OCI-LY3 (cell line): ENCODE results near the gene GHRHR.

ENCODE experiments used
- H2AFZ ChIP-seq: fragments of 200-600, 300-600 bp; shearing (Covaris generic); 2 replicates; pipeline ENCODE4 v1.6.0; 2014; ENCODE audit warnings: antibody characterized with exemption, low read depth, low read length
- H3K27ac ChIP-seq: fragments of 200-600, 300-600 bp; sonication (generic); 2 replicates; pipeline ENCODE4 v1.5.1; 2014; ENCODE audit warnings: mild to moderate bottlenecking, low read length, moderate library complexity, mixed read lengths
- H3K27me3 ChIP-seq: fragments of 200-600, 300-600 bp; sonication (generic); 2 replicates; pipeline ENCODE4 v1.6.1; 2014; ENCODE audit warnings: low read depth, low read length, mixed read lengths
- H3K36me3 ChIP-seq: fragments of 200-600, 300-600 bp; sonication (generic); replicated peaks from 2 replicates; pipeline ENCODE3; 2014; ENCODE audit warnings: low read depth, low read length, mixed read lengths
- H3K4me1 ChIP-seq: fragments of 300-600, 200-600 bp; sonication (generic); 2 replicates; pipeline ENCODE4 v1.6.1; 2014; ENCODE audit warnings: low read length, mixed read lengths
- H3K4me2 ChIP-seq: fragments of 200-600, 300-600 bp; sonication (generic); 2 replicates; pipeline ENCODE4 v1.6.1; 2014; ENCODE audit warnings: low read length, mixed read lengths
- H3K4me3 ChIP-seq: fragments of 300-600, 200-600 bp; sonication (generic); 2 replicates; pipeline ENCODE4 v1.5.1; 2014; ENCODE audit warnings: antibody characterized with exemption, mild to moderate bottlenecking, low read length, moderate library complexity
- H3K79me2 ChIP-seq: fragments of 300-600, 200-600 bp; shearing (Covaris generic); 2 replicates; pipeline ENCODE4 v1.6.1; 2014; ENCODE audit warnings: mild to moderate bottlenecking, low read length, mixed read lengths
- H3K9ac ChIP-seq: fragments of 300-600, 200-600 bp; shearing (Covaris generic); 2 replicates; pipeline ENCODE4 v1.6.0; 2014; ENCODE audit warnings: mild to moderate bottlenecking, low read length, moderate library complexity
- H3K9me3 ChIP-seq: fragments of 200-600, 300-600 bp; shearing (Covaris generic); 2 replicates; pipeline ENCODE4 v1.6.1; 2014; ENCODE audit warnings: low read length, mixed read lengths; ENCODE audit not compliant: insufficient read depth
- H4K20me1 ChIP-seq: fragments of 200-600, 300-600 bp; sonication (generic); 2 replicates; pipeline ENCODE4 v1.6.1; 2016; ENCODE audit warnings: low read length, mixed read lengths; ENCODE audit not compliant: insufficient read depth
- EZH2phosphoT487 ChIP-seq: fragments of 200-600 bp; shearing (Covaris generic); IDR thresholded peaks from 2 replicates; pipeline ENCODE4 v1.6.1; 2018; ENCODE audit warnings: antibody characterized with exemption, mixed run types, low read depth
- TF ChIP-seq, protein P1 (sequence below): fragments of 200-600, 300-600 bp; sonication (generic); IDR thresholded peaks from 2 replicates; pipeline ENCODE4 v1.5.1; 2014; ENCODE audit warnings: antibody characterized with exemption, low read length, low read depth

GHRHR gene

DNA sequence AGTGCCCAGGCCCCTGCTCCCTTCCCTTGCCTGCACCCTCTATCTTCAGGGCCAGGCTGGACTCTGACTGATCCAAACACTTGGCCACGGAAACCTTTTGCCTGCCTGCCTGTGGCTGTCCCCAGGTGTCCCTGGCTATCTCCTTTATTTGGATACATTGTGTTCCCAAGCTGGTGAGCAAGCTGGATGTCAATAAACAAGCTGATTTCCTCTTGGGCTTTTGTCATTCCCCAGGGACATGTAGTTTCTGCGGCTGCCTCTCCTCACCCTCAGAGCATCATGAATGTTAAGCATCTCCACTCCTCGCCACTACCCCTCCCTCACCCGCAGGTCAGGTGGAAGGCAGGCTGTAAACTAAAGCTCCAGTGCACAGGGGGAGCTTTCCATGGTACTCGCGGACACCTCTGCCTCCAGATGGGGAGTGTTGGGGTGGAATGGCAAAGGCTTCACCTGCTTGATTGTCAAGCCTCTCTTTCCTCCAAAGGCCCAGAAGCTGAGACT is 6.9 kb downstream of the GHRHR start:
- Histone ChIP-seq H3K27ac (no peak overlapping the region), H3K9ac (no peak overlapping the region), H3K36me3 (no peaks in the 10 kb centered on the region), H2AFZ (no peak overlapping the region), H3K4me3 (no peak overlapping the region), H3K9me3 (no peaks in the 10 kb centered on the region), H3K4me2 (no peak overlapping the region), H3K79me2 (no peaks in the 10 kb centered on the region), H3K4me1 (peaks cover 20% of the 10 kb centered on the region), H4K20me1 (no peaks in the 10 kb centered on the region), H3K27me3 (no peaks in the 10 kb centered on the region)
- TF ChIP-seq EZH2phosphoT487: no peak
- TF ChIP-seq, protein P1, sequence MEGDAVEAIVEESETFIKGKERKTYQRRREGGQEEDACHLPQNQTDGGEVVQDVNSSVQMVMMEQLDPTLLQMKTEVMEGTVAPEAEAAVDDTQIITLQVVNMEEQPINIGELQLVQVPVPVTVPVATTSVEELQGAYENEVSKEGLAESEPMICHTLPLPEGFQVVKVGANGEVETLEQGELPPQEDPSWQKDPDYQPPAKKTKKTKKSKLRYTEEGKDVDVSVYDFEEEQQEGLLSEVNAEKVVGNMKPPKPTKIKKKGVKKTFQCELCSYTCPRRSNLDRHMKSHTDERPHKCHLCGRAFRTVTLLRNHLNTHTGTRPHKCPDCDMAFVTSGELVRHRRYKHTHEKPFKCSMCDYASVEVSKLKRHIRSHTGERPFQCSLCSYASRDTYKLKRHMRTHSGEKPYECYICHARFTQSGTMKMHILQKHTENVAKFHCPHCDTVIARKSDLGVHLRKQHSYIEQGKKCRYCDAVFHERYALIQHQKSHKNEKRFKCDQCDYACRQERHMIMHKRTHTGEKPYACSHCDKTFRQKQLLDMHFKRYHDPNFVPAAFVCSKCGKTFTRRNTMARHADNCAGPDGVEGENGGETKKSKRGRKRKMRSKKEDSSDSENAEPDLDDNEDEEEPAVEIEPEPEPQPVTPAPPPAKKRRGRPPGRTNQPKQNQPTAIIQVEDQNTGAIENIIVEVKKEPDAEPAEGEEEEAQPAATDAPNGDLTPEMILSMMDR: no peak

DNA sequence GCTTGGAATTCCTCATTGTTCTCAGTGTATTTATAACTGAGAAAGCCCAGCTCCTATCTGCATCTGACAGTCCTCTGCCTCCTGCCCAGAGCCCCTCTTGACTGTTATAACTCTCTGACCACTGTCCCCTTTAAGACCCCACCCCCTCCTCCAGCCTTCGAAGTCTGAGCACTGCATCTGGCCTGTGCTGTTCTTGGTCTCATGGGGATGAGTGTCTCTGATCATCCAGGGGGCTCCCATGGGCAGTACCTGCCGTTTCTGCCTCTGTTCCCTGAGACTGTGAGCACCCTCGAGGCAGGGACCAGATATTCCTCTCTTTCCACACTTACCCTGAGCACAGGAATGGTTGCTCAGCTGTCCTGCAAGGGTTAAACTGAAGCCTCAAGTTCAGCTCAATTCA is 7.7 kb downstream of the GHRHR start:
- Histone ChIP-seq H3K4me1 (peaks cover 20% of the 10 kb centered on the region), H3K9ac (no peak overlapping the region), H2AFZ (no peak overlapping the region), H3K27me3 (no peaks in the 10 kb centered on the region), H4K20me1 (no peaks in the 10 kb centered on the region), H3K4me3 (no peak overlapping the region), H3K27ac (no peak overlapping the region), H3K9me3 (no peaks in the 10 kb centered on the region), H3K4me2 (no peak overlapping the region), H3K79me2 (no peaks in the 10 kb centered on the region), H3K36me3 (no peaks in the 10 kb centered on the region)
- TF ChIP-seq, protein P1: no peak
- TF ChIP-seq EZH2phosphoT487: no peak

DNA sequence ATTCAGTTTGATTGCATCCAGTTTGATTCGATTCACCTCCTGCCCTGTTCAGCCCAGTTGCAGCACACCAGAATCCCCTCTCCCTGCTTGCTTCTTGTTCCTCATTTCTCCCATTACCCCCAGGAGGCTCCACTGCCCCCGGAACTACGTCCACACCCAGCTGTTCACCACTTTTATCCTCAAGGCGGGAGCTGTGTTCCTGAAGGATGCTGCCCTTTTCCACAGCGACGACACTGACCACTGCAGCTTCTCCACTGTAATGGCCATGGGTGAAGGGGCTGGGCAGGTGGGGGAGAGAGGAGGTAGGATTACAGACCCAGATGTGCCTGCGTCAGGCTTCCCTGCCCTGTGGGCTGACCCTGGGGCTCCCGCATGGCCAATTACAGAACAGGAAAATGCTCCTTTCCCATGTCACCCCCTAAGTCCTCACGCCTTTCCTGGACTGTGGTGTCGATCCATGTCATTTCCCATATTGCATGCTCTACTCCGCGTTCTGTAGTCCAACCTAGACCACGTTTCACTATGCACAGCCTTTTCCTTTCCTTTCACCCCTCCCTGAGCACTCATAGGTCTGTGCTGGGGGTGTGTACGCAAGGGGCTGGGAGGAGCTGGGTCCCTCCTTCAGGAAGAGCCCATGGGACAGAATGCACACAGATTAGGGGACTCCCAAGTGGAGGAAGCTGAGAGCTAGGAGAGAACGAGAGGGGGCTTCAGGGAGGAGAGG is 8.2 kb downstream of the GHRHR start:
- H3K9me3 ChIP-seq: no peaks in the 10 kb centered on the region
- peaks cover 20% of the 10 kb centered on the region for H3K4me1 ChIP-seq
- H3K4me3 ChIP-seq: no peak overlapping the region
- no peak overlapping the region for H3K27ac ChIP-seq
- no peak overlapping the region for H3K4me2 ChIP-seq
- H2AFZ ChIP-seq: no peak overlapping the region
- no peaks in the 10 kb centered on the region for H4K20me1 ChIP-seq
- no peaks in the 10 kb centered on the region for H3K27me3 ChIP-seq
- TF ChIP-seq, protein P1: no peak
- TF ChIP-seq EZH2phosphoT487: no peak
- H3K79me2 ChIP-seq: no peaks in the 10 kb centered on the region
- no peak overlapping the region for H3K9ac ChIP-seq
- no peaks in the 10 kb centered on the region for H3K36me3 ChIP-seq

DNA sequence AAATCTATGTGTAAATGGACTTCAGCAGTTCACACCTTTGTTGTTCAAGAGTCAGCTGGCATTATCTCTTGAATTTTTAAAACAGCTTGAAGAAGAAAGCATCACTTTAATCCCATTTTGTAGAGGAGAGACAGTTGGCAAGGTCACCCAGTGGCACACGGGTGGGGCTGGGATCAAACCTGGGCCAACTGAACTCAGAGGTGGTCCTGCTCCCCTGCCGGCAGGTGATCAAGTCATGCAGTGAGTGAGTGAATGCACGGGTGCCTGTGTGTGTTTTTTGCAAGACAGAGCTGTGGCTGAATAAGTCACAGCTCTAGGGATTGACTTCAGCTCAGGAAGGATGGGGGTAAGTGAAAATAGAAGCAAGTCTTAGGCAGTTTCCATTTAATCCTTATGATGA is 9.5 kb downstream of the GHRHR start:
- H3K27ac ChIP-seq: no peak overlapping the region
- no peaks in the 10 kb centered on the region for H3K27me3 ChIP-seq
- H3K9me3 ChIP-seq: no peaks in the 10 kb centered on the region
- H3K36me3 ChIP-seq: no peaks in the 10 kb centered on the region
- H2AFZ ChIP-seq: no peak overlapping the region
- no peaks in the 10 kb centered on the region for H3K79me2 ChIP-seq
- H4K20me1 ChIP-seq: no peaks in the 10 kb centered on the region
- H3K4me1 ChIP-seq: peaks cover 22% of the 10 kb centered on the region
- H3K4me3 ChIP-seq: no peak overlapping the region
- TF ChIP-seq EZH2phosphoT487: no peak
- TF ChIP-seq, protein P1: no peak
- no peak overlapping the region for H3K9ac ChIP-seq
- H3K4me2 ChIP-seq: no peak overlapping the region
